ENCODE results near the gene TOM1L2. TPM values are rescaled to one million over a fixed set of nuclear protein-coding genes. Genes with fewer than 3 reads are reported as not detected.

TOM1L2 gene
- total RNA-seq: 27.6 and 40.5 TPM in 2 replicates

GRCh38 chr17:17972126-17972951, at the start of gene TOM1L2, which contains the start of gene DRC3:
TSS of gene TOM1L2 (minus strand) at chr17:17972400. CDS start at chr17:17972313, 87 bp downstream.
TSS of gene DRC3 (plus strand) at chr17:17972862. CDS start at chr17:17977599, 4,737 bp downstream.

DNA sequence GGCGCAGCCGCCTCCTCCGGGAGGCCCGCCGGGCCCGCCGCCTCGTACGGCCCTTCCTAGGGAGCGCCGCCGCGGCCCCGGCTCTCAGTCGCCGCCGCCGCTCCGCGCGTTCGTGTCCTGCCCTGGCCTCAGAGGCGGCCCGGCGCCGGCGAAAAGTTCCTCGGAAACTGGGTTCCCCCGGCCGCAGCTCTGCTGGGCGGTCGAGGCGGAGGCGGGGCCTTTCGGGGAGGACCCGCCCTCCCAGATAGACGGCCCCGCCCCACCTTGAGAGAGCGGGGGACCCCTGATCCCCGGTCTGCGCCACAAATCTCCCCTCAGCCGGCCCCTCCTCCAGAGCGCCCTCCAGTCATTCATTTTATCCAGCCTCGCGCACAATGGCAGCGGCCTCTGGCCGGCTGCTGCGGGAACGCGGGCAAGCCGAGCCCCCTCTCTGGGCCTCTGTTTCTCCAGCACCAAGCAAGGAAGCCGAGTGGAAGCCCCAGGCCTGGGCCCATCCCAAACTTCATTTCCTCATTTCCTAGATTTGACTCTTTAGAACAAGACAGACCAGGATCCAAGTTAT, 135.3 kb downstream of the TOM1L2 start, which contains the start of gene SREBF1:
SREBF1 (minus strand) TSS at position 169 of the 562 bp plus-strand sequence. CDS start 169 bp downstream, outside the sequence.

Small RNA genes within 50 kb of the gene (small RNA-seq; reads per million reads assigned to genes)
- 14.2 reads per million, percentile 96 among the genes with 10 or more reads in this experiment for gene MIR33B
- 0.22 reads per million for gene MIR6777

Other genes starting within 250 kb of the TOM1L2 start
- 104 and 124 TPM in 2 replicates for gene SREBF1, start 135.4 kb downstream of the TOM1L2 start, total RNA-seq
- 0.37 and 0.39 TPM in 2 replicates for gene DRC3, start 462 bp upstream of the TOM1L2 start, total RNA-seq
- 16.6 and 20.6 TPM in 2 replicates for gene ATPAF2, start 66.8 kb upstream of the TOM1L2 start, total RNA-seq
- 9.6 and 9.8 TPM in 2 replicates for gene GID4, start 67.0 kb upstream of the TOM1L2 start, total RNA-seq
- 38.6 and 46.9 TPM in 2 replicates for gene DRG2, start 115.5 kb upstream of the TOM1L2 start, total RNA-seq
- 0.20 and 1.1 TPM in 2 replicates for gene MYO15A, start 136.4 kb upstream of the TOM1L2 start, total RNA-seq
- gene ALKBH5, start 211.4 kb upstream of the TOM1L2 start, total RNA-seq: 76.8 and 96.6 TPM in 2 replicates